ENCODE measurements around the gene MLEC. TPM values are rescaled to one million over a fixed set of nuclear protein-coding genes. Genes with fewer than 3 reads are reported as not detected.

The MLEC gene
- total RNA-seq, 1 experiment from 2014 or later = 181 TPM

DNA sequence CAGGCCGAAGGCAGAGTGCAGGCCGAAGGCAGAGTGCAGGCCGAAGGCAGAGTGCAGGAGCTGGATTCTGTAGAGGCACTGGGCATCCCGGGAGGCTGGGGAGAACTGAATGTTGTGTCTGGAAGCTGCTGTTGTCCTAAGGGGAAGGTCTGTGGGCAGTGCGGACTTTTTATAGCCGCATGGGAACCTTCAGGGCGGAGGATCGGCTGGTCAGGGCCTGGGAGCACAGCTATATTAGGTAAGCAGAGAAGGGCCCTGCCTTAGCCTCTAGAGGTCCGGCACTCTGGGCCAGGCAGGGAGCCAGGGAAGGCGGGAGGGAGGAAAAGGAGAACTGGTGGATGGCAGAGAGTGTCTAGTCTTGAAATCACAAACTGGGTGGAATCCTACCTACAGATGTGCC is 32.3 kb upstream of the MLEC start:
- Histone ChIP-seq H4K91ac (ENCODE audit: insufficient read length, low read depth, low read length) (no peak overlapping the region), H2AK5ac (ENCODE audit: insufficient read length, low read length) (no peak overlapping the region), H3K9ac (ENCODE audit: extremely low read depth, insufficient read length, low read length) (no peak overlapping the region), H3T11ph (ENCODE audit: low read length) (no peak overlapping the region), H3K23me2 (ENCODE audit: insufficient read length, low read depth, low read length, poor library complexity, severe bottlenecking) (no peaks in the 10 kb centered on the region), H4K8ac (replicated peaks; ENCODE audit: insufficient read length, low read depth, low read length) (no peak overlapping the region), H4K20me1 (ENCODE audit: control insufficient read depth, insufficient read depth, insufficient read length) (no peaks in the 10 kb centered on the region), H3K79me1 (ENCODE audit: insufficient read depth, low read depth, low read length, poor library complexity, severe bottlenecking) (no peaks in the 10 kb centered on the region), H3K79me2 (ENCODE audit: insufficient read depth, low read length) (no peaks in the 10 kb centered on the region), H2BK20ac (ENCODE audit: low read depth, low read length, poor library complexity, severe bottlenecking) (no peak overlapping the region), H2BK15ac (ENCODE audit: low read depth, low read length) (no peak overlapping the region), H3K27me3 (ENCODE audit: insufficient read depth, low read length) (no peaks in the 10 kb centered on the region), H3K23ac (ENCODE audit: insufficient read length, low read depth, low read length) (no peak overlapping the region), H3K27ac (ENCODE audit: insufficient read length, low read depth, low read length) (no peak overlapping the region), H3K9me3 (ENCODE audit: control insufficient read depth, low read depth, low read length) (no peaks in the 10 kb centered on the region), H3K18ac (ENCODE audit: insufficient read length, low read depth, low read length) (no peak overlapping the region), H2BK12ac (ENCODE audit: insufficient read length, low read depth, low read length) (no peak overlapping the region), H3K4me2 (ENCODE audit: insufficient read depth, insufficient read length, low read length) (no peak overlapping the region), H2BK5ac (ENCODE audit: insufficient read length, low read length) (no peak overlapping the region), H3K4ac (ENCODE audit: low read depth, low read length) (no peak overlapping the region), H2AFZ (ENCODE audit: low read length) (no peak overlapping the region), H4K5ac (ENCODE audit: insufficient read length, low read depth, low read length) (no peak overlapping the region), H3K14ac (ENCODE audit: insufficient read depth, low read length) (no peak overlapping the region), H3K4me1 (ENCODE audit: insufficient read depth, low read length) (no peaks in the 10 kb centered on the region; the same call in 1 of the 2 replicates), H3K56ac (ENCODE audit: insufficient read length, low read depth, low read length) (no peak overlapping the region), H2BK120ac (ENCODE audit: low read depth, low read length, poor library complexity, severe bottlenecking) (no peak overlapping the region)
- no CpG with 5 or more reads among the region's 10 CpGs for WGBS (ENCODE audit: extremely low coverage, insufficient read length, low lambda C conversion rate)
- H3K27me3 Mint-ChIP-seq (ENCODE audit: low read depth) = peaks cover 2% of the 10 kb centered on the region
- no peaks in the 10 kb centered on the region for H3K36me3 Mint-ChIP-seq (ENCODE audit: insufficient read depth in 1 of 3, low read depth in 3 of 3)
- no peak overlapping the region for H3K4me3 Mint-ChIP-seq
- TF ChIP-seq, protein P1, sequence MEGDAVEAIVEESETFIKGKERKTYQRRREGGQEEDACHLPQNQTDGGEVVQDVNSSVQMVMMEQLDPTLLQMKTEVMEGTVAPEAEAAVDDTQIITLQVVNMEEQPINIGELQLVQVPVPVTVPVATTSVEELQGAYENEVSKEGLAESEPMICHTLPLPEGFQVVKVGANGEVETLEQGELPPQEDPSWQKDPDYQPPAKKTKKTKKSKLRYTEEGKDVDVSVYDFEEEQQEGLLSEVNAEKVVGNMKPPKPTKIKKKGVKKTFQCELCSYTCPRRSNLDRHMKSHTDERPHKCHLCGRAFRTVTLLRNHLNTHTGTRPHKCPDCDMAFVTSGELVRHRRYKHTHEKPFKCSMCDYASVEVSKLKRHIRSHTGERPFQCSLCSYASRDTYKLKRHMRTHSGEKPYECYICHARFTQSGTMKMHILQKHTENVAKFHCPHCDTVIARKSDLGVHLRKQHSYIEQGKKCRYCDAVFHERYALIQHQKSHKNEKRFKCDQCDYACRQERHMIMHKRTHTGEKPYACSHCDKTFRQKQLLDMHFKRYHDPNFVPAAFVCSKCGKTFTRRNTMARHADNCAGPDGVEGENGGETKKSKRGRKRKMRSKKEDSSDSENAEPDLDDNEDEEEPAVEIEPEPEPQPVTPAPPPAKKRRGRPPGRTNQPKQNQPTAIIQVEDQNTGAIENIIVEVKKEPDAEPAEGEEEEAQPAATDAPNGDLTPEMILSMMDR (conservative IDR thresholded peaks at IDR 0.05) = no peak
- H3K4me1 Mint-ChIP-seq = peaks cover 24 to 31% of the 10 kb centered on the region in 2 experiments
- no peak for DNase-seq
- no peaks in the 10 kb centered on the region for H3K9me3 Mint-ChIP-seq
- peak overlapping the region in 1 of 3 experiments; percentile 80; a peak in 3 of 7 replicates for H3K27ac Mint-ChIP-seq
